ENCODE results near the gene PDE11A.
"Not testable (repeated sequence)": the region's sequence is repeated elsewhere in the genome, so short reads cannot be mapped to it uniquely, and the experiment has no call there.

The PDE11A gene

GRCh38 chr2:178074123-178075005 lies 1.8 kb upstream of the PDE11A start:
- DNase-seq = no peak

- no peak for DNase-seq
Observed at GRCh38 chr2:178072000-178072382, 586 bp downstream of the PDE11A start.

- DNase-seq = no peak
Observed at GRCh38 chr2:178070824-178071223, 1.8 kb downstream of the PDE11A start.

- DNase-seq = no peak
Observed at GRCh38 chr2:178069551-178069950, 3.0 kb downstream of the PDE11A start.

- DNase-seq = no peak
Observed at GRCh38 chr2:178068823-178069454, 3.6 kb downstream of the PDE11A start.

- no peak for DNase-seq
Observed at GRCh38 chr2:178066890-178067669, 5.5 kb downstream of the PDE11A start.

- DNase-seq = no peak
Observed at GRCh38 chr2:178066324-178066723, 6.3 kb downstream of the PDE11A start.

- no peak for DNase-seq
Observed at GRCh38 chr2:178059681-178060080, 12.9 kb downstream of the PDE11A start.

- DNase-seq = no peak
Observed at GRCh38 chr2:178059111-178059510, 13.5 kb downstream of the PDE11A start.

- DNase-seq = no peak
Observed at GRCh38 chr2:178057179-178057680, 15.3 kb downstream of the PDE11A start.

GRCh38 chr2:178056345-178056744 lies 16.2 kb downstream of the PDE11A start:
- no peak for DNase-seq

- not testable (repeated sequence) for DNase-seq
Observed at GRCh38 chr2:178051257-178051656, 21.3 kb downstream of the PDE11A start.

GRCh38 chr2:178047391-178047790 lies 25.2 kb downstream of the PDE11A start:
- no peak for DNase-seq

GRCh38 chr2:178044836-178045235 lies 27.7 kb downstream of the PDE11A start:
- DNase-seq = no peak

- no peak for DNase-seq
Observed at GRCh38 chr2:178043266-178043665, 29.3 kb downstream of the PDE11A start.

- not testable (repeated sequence) for DNase-seq
Observed at GRCh38 chr2:178033583-178033982, 39.0 kb downstream of the PDE11A start.

GRCh38 chr2:178029342-178029741 lies 43.2 kb downstream of the PDE11A start:
- no peak for DNase-seq

GRCh38 chr2:178025551-178026185 lies 46.9 kb downstream of the PDE11A start:
- no peak for DNase-seq

- no peak for DNase-seq
Observed at GRCh38 chr2:178018141-178018540, 54.4 kb downstream of the PDE11A start.

- no peak for DNase-seq
Observed at GRCh38 chr2:178016612-178017011, 56.0 kb downstream of the PDE11A start.

GRCh38 chr2:178012639-178013038 lies 59.9 kb downstream of the PDE11A start:
- DNase-seq = no peak

GRCh38 chr2:178009813-178010212 lies 62.8 kb downstream of the PDE11A start:
- no peak for DNase-seq
